ENCODE results near the gene THEM5.

DNA sequence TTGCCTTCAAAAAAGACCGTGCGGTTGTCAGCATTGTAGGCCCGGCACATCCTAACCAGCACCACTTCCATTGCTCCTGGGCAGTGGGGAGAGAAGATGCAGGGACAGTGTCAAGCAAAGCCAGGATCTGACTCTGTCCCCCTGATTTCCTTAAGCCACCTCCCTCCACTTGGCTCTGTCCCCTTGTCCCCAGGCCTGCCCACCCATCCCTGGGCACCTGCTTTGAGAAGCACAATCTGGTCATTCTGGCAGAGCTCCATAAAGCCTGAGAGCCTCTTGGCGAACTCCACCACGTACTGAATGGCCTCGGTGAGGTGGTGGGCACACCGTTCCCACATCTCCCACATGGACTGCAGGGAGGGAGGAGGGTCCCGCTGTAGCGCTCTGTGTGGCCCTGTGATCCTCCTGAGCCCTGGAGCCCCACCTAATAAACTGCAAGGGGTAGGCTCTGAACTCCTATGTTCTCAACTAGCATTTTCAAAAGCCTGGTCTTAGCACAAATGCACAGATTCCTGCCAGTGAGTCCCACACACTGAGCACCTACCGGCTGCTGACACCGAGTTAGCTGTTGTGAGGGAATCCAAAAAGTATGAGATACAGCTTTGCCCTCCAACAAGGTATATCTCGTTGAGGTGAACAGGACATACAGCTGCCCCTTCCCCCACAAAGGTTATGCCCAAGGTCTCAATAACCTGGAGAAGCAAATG is 40.1 kb downstream of the THEM5 start:
- TF ChIP-seq CTCF (IDR thresholded peaks at IDR 0.05): no peak
- no peak for TF ChIP-seq POLR2A (IDR thresholded peaks at IDR 0.05)
